Hematopoietic multipotent progenitor cell treated with erythropoietin and hydrocortisone succinate and interleukin-3 and kit ligand, for 4 days (in vitro differentiated cells): ENCODE measurements around the gene CASK.
A peak's percentile ranks its signal among the peaks of the same experiment; 100 is the strongest.

ENCODE experiments used
- DNase-seq: peaks from one replicate; pipeline ENCODE4 v3.0.0-alpha.2; 2015

CASK gene

DNA sequence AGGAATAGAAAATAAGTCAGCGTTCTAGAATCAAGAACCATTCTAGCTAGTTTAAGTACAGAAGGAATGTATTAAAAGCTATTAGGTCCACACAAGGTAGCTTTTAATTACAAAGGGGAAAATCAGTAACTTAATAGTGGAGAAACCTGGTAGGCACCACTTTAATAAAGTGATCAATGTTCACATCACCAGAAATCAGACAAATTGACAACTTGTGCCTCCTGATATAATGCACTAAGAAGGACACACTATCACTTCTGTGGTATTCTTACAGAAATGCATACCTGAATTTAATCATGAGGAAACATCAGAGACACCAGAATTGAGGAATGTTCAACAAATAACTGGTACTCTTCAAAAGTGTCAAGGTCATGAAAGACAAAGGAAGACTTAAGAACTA, 421.4 kb downstream of the CASK start:
- no peak for DNase-seq

DNA sequence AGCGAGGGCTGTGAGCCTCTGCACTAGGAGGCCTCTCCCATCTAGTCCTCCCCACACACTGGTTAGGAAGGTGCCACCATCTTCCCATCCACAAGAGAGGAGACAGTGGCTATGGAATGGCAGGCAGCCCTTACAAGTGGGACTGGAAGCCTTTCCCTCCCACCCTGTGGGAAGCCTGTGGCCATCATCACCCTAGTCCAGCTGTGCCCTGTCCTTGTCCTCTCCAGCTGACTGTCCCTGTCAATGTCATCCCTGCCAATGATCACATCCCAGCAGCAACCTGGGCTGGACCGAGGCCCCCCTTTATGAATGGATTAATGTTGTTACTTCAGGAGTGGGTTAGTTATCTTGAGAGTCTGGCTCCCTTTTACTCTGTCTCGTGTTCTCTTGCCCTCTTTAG, 423.4 kb downstream of the CASK start:
- no peak for DNase-seq

DNA sequence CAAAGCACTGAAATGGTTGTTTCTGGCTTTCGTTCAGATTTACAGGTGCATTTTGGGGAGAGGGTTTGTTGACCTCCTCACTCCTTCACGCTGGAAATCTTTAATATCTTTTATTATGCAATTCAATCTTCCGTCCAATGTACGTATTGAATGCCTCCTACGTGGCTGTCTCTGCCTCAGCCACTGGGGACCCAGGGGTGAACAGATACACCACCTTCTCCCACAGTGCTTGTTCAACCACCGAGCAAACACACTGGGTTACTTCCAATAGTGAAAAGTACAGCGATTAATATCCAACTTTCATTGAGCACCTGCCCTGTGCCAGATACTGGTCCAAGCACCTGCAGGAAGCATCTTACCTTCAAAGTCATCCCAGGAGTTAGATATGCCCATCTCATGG, 424.2 kb downstream of the CASK start:
- no peak for DNase-seq

DNA sequence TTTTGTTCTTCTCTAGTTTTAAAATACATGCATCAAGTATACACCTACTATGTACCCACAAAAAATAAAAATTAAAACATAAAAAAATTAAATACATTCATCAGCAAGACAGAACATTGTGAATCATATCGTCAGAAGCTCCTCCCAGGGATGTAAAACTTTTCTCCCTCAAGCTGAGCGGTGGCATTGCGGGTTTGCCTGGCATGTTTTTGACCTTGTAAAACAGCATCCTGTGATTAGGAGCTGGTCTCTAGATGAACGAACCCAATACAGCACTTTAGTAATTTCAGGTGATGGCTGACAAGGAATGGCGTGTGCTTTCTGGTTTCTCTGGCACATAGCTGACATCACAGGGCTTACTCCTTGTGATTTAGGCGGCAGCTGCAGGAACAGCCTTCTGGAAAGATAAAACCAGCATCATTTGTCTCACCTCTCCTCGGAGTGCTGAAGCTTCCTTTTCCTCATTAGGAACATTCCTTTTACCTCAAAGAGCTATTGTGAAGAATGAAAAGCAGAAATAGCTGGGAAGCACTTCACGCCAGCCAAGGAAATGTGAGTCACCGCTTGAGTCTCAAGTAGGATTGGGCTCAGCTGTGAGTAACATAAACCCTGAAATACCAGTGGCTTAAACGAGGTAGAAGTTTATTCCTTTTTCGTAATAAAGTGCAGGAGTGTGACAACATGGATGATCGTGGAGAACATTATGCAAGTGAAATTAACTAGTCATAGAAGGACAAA, 431.9 kb downstream of the CASK start:
- no peak for DNase-seq

DNA sequence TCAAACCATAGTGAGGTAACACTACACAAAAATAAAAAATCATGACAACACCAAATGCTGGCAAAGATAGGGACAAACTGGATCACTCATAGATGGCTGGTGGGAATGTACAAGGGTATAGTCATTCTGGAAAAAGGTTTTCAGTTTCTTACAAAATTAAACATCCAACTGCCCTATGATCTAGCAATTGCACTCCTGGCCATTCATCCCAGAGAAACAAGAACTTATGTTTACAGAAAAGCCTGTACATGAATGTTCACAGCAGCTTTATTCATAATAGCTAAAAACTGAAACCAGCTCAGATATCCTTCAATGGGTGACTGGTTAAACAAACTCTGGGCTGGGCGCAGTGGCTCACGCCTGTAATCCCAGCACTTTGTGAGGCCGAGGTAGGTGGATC, 432.9 kb downstream of the CASK start:
- DNase-seq = no peak

DNA sequence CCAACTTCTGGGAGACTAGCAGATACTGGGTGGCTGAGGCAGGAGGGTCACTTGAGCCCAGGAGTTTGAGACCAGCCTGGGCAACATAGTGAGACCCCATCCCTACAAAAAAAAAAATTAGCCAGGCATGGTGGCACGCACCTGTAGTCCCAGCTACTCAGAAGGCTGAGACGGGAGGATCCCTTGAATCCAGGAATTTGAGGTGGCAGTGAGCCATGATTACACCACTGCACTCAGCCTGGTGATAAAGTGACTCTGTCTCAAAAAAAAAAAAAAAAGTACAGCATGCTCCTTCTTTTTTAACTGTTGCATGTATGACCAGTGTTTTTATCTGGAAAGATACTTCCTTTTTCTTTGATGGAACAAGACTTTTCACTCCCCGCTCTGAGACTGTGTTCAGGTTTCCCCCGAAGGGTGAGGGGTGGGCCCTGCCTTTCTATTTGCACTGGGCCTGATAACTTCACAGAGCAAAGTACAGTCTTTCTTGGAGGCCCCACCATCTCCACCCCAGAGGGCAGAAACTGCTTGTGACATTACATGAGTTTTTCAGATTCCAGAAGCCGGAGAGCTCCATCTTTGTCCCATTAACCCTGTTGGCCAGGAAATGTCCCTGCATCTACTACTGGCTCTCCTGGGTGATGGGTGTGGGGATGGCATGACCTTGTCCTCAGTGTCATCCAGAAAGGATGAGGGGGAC, 441.1 kb downstream of the CASK start:
- peak; percentile 4 for DNase-seq

DNA sequence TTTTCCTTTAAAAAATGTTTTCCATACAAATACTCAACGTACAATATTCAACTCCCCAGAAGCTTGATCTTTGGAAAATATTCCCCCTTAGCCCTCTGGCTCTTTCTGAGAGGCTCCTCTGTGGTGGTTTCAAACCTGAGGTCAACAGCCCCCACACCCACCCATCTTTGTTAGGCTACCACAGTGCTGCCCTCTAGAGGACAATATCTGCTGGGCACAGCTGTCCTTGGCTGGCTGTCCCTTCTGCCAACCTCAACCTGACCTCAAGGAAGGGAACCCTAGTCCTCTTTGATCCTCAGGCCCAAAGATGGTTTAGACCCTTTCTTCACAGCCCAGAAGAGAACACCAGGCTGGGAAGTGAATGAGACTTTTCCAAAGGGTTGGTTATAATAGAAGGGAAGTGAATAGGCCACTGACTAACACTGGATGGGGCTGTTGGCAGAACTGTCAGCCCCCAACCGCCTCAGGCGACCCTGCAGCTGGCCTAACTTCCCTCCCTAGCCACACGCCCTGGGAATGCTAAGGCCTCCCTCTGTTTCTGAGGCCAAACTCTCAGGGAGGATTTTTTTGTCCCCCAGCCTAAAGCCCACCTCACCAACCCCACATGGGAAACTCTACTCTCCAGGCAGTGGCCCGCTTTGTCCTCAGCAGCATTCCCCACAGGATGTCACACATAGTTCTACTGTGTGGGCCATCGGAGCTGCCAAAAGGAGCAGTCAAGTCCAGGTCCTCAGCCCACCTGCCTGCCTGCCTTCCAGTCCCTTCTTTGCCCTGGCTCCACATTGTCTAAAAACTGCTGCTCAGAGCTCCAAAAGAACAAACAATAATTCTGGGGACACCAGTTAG, 441.9 kb downstream of the CASK start:
- DNase-seq = peak; percentile 42

DNA sequence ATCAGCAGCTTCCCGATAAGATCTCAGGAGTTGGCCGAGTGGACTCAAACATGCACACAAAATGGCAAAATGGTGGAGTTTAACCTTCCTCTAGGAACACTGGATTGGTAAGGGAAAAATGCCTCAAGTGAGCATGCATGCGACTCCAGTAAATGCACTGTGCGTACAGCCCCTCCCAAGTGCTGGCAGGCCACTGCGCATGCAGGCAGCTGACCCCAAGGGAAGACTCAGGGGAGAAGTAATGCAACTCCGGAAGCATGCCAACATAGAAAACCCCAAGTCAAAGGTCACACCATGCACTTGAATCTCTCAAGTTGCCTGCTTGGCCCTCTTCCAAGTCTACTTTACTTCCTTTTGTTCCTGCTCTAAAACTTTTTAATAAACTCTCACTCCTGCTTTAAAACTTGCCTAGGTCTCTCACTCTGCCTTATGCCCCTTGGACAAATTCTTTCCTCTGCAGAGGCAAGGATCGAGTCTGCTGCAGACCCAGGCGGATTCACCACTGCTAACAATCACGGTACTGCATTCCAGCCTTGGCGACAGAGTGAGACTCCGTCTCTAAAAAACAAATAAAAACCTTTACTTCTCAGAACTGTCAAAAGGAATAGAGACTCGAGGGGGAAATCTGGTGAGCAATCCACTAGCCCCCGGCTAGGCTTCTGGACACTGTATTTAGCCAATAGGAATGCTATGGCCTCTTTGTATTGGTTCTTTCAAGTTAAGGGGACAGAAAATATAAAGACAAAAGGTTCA, 442.7 kb downstream of the CASK start:
- DNase-seq = no peak

DNA sequence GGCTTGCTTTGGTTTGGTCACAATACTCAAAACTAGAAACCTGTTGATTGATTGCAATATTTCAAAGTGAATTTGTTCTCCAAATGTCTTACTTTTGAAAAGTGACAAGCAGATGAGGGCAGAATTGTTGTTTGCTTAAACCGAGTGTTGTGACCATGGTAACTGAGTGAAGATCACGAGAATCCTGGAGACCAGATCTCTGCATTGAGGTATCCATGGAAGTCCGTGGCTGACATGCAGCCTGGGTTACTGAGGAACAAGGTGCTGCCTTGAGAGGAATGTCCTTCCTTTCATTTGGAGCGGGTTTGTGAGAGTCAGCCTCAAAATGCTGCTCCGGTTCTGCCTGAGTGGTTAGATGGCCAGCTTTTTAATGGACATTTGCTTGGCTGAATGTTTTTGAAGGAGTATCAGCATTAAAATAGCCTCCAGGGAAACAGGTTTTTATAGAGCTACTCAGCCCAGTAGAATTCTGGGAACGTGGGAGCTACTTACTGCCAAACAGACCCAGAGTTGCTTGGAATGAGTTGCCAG, 444.9 kb downstream of the CASK start:
- DNase-seq = no peak

DNA sequence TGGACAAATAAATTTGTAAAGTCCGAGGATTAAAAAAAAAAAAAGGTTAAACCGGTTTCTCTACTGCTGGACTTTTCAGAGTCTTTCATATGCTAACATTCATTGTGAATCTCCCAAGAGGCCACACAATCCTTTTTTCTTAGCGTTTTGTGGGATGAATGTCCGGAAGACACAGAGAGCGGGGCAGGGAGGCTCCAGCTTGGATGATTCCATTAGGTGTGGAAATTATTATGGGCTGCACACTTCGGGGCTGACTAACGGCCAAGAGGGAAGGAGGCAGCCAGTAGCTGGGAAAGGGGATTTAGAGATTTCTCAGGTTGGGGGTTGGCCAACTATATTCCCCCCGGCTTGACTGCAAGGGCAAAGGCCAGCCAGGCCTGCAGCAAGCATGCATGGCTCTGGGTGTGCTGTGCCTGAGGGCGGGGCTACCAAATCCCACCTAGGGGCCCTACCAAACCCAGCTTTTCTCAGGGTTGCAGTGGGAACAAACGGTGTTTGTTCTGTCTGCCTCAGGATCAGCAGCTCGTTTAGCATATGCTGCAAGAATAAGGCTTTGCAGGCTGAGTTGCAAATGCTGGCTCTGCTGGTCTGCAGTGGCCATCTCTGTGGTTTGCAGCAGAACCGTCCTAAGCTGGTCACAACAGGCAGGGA, 447.6 kb downstream of the CASK start:
- DNase-seq = no peak

DNA sequence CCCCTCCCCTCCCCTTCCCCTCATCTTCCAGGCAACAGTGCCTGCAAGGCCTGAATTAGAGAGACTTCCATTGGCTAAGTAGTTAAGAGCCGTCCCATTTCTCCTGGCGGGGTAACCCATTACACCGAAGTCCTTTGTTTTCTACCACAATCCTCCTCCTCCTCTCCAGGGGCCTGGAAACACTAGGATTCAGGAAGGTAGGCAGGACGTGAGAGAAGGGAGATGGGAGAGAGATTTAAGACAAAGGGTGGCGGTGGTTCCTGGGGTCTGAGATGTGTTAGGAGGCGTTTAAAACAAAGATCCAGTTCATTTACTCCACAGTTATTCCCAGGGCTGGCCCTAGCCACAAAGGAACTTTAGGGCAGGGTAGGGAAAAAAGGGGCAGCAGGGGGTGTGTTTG, 448.2 kb downstream of the CASK start:
- DNase-seq = no peak

DNA sequence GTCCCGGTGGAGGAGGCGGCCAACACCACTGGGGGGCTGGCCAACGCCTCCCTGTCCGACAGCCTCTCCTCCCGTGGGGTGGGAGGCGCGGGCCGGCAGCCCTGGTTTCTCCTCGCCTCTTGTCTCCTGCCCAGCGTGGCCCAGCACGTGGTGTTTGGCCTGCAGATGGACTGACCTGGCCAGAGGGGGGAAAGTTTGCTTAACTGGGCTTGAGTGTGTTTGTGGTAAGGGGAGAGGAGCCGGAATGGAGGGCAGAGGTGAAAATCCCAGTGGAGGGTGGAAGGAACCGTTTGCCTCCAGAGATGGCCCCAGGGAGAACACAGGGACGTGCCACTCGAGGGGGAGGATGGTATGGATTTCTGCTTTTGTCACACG, 448.6 kb downstream of the CASK start:
- DNase-seq = no peak

DNA sequence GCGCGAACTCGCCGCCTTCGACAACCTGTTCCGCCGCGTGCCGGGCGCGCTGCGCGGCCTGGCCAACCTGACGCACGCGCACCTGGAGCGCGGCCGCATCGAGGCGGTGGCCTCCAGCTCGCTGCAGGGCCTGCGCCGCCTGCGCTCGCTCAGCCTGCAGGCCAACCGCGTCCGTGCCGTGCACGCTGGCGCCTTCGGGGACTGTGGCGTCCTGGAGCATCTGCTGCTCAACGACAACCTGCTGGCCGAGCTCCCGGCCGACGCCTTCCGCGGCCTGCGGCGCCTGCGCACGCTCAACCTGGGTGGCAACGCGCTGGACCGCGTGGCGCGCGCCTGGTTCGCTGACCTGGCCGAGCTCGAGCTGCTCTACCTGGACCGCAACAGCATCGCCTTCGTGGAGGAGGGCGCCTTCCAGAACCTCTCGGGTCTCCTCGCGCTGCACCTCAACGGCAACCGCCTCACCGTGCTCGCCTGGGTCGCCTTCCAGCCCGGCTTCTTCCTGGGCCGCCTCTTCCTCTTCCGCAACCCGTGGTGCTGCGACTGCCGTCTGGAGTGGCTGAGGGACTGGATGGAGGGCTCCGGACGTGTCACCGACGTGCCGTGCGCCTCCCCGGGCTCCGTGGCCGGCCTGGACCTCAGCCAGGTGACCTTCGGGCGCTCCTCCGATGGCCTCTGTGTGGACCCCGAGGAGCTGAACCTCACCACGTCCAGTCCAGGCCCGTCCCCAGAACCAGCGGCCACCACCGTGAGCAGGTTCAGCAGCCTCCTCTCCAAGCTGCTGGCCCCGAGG, 449.2 kb downstream of the CASK start:
- no peak for DNase-seq

DNA sequence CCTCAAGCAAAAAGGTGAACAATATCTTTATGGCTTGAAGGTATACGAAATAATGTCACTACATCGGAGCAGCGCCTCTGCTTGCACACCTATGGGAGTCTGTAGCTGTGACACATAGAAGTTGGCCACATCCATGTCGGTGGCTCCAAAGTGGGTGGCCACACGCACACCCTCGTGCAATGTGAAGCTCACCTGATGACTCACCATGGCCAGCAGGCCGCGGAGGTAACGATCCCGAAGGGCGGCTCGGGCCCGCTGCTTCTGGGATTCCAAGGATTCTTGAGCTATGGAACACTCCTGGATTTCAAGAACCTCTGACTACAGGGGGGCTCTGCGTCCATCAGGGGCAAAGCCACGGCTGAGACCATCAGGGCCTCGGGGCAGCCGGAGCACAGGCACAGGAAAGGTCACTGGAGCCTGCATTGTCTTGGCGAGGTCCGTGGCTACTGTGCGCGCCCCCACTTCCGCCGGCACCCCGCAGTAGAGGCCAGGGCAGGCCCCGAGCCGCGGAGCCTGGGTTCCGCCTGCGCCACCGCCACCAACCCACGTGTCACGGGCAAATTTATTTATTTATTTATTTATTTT, 451.0 kb downstream of the CASK start:
- DNase-seq = no peak

DNA sequence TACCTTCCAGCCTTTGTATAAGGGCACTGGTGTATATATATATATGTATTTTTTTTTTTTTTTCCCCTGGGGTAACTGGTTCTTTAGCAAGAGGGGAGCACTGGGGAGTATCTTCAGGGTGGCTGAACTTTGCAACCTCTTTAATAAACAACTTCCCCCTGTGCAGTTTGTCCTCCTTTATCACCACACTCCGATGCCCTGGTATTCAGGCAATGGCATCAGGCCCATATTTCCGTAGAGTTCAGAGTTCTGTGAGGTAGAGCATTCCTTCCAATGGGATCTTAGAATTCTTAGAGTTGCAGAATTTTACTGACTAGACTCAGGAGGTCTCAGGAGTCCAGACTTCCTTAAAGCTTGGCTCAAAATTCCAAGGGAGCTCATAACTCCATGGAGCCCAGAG, 451.6 kb downstream of the CASK start:
- DNase-seq = no peak

DNA sequence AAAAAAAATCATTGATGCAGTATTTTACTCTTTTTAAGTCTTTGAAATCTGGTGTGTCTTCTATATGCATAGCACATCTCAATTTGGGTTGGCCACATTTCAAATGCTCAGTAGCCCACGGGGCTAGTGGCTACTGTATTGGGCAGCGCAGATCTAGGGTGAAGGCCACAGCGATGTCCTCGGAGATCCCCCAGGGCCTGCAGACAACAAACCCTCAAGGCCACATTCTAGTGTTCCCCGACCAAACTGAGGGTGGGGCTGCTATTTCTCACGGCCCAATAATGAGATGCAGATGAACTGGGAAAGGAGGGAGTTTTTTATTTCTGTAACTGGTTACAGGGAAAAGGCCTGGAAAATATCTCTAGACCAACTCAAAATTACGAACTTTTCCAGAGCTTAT, 452.6 kb downstream of the CASK start:
- DNase-seq = no peak

DNA sequence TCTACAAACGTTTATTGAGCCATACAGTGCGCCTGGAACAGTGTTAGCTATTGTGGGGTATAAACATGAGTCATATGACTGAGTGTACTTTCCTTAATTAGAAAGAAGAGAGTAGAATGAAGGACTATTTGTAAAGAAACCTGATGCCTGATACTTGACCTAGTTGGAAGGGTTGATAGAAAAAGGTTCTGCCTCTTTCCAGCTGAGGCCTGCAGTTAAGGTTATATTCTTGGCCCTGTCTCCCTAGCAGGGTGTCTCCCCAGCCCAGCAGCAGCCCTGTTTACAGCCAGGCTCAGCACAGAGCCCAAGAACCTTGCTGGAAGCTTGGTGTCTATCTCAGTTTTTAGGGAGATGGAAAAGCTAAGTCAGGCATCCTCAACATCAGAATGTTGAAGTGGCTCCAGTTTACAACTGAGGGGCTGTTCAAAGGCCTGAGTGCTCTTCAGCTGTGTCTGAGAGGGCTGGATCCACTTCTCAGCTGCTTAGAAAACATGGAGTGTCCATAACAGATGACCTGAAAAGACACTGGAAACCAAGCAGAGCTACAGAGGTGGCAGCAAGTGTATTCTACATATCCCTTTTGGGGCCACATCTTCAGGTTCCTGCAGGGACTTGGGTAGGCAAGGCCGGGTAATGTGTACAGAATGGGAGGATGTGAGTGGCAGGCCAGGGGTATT, 454.6 kb downstream of the CASK start:
- no peak for DNase-seq
